ENCODE results near the gene KDM1A.

The KDM1A gene

DNA sequence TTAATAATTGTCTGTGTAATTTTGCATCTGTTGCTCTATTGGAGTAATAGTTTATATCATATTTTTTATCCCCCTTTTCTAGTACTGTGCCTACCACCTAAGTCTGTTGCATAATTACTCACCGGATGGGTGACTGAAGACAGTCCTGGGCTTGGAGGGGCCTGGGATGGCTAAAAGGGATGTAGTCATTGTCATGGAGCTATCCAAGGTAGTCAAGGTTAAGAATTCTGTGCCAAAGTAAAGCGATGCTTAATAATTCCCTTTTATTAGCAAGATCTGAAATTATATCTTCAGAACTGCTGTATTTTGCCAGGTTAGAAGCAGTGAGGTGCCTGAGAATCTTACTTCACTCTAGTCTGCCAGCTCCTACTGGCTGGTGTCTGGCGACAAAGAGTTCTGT lies 61.6 kb downstream of the KDM1A start:
- H3K4me1 ChIP-seq (ENCODE audit: low read depth, poor library complexity, severe bottlenecking), result no peaks in the 10 kb centered on the region
- H2AFZ ChIP-seq (ENCODE audit: low read depth), result no peak overlapping the region
- no peak overlapping the region for H3K4me2 ChIP-seq
- no peaks in the 10 kb centered on the region for H3K36me3 ChIP-seq (ENCODE audit: insufficient read depth)
- no peak overlapping the region for H3K27ac ChIP-seq
- TF ChIP-seq, protein P1, sequence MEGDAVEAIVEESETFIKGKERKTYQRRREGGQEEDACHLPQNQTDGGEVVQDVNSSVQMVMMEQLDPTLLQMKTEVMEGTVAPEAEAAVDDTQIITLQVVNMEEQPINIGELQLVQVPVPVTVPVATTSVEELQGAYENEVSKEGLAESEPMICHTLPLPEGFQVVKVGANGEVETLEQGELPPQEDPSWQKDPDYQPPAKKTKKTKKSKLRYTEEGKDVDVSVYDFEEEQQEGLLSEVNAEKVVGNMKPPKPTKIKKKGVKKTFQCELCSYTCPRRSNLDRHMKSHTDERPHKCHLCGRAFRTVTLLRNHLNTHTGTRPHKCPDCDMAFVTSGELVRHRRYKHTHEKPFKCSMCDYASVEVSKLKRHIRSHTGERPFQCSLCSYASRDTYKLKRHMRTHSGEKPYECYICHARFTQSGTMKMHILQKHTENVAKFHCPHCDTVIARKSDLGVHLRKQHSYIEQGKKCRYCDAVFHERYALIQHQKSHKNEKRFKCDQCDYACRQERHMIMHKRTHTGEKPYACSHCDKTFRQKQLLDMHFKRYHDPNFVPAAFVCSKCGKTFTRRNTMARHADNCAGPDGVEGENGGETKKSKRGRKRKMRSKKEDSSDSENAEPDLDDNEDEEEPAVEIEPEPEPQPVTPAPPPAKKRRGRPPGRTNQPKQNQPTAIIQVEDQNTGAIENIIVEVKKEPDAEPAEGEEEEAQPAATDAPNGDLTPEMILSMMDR (conservative IDR thresholded peaks at IDR 0.05; ENCODE audit: low read depth, low read length), result no peak
- H3K4me3 ChIP-seq (IDR thresholded peaks at IDR 0.05; ENCODE audit: insufficient read depth, low read depth, low read length), result no peak overlapping the region
- no peaks in the 10 kb centered on the region for H3K79me2 ChIP-seq (ENCODE audit: insufficient read depth, low read depth)
- H4K20me1 ChIP-seq (ENCODE audit: insufficient read depth), result no peaks in the 10 kb centered on the region
- no peak overlapping the region for H3K9ac ChIP-seq
- H3K27me3 ChIP-seq (ENCODE audit: insufficient read depth, low read depth), result no peaks in the 10 kb centered on the region

DNA sequence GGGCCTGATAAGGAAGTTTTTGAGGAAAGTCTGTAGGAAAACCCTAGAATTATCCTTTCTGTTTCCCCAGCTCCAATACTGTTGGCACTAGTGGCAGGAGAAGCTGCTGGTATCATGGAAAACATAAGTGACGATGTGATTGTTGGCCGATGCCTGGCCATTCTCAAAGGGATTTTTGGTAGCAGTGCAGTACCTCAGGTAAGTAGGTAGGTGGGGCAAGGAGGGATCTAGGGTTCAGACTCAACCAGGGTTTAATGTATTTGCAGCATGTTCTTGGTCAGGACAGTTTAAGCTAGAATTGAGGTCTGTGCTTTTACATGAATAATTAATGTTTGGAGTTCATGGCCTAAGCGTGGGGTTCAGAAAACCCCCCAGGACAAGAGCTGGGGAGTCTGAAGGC lies 62.1 kb downstream of the KDM1A start:
- H3K36me3 ChIP-seq (ENCODE audit: insufficient read depth), result no peaks in the 10 kb centered on the region

DNA sequence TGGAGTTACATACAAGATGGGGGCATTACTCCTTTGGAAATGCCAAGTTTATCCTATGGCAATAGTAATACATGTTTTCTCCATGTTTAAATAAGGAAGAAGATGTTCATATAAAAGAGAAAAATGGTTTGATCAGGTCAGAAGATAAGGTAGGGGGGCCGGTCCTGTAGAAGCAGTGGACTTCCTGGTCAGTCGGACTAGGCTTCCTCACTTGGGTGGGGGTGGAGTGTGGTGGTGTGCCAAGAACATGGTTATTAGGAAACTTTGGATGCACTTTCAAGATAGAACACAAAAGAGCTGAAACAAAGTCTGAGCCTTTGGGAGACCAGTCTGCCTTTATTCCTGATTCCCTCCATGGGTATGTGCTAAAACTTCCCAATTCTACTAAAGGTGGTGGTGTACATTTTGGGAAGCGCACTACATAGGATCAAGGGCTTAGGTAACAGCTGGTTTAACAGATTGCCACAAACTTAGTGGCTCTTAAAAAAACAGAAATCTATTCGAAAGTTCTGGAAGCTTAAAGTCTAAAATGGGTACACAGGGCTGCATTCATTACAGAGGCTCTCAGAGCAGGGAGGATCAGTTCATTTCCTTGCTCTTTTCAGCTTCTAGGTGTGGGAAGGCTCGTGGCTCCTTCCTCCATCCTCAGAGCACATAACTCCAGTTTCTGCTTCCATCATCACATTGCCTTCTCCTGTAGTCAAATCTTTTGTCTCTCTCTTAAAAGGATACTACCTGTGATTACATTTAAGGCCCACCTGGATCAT lies 64.6 kb downstream of the KDM1A start:
- Histone ChIP-seq H3K27me3 (ENCODE audit: insufficient read depth, low read depth) (no peaks in the 10 kb centered on the region), H3K36me3 (ENCODE audit: insufficient read depth) (no peaks in the 10 kb centered on the region)

More for the DNA sequence above, 62.1 kb downstream of the KDM1A start:
- TF ChIP-seq, protein P1 (conservative IDR thresholded peaks at IDR 0.05; ENCODE audit: low read depth, low read length), result peak; percentile 39; the same call in 1 of the 2 replicates
- no peak overlapping the region for H3K27ac ChIP-seq
- H3K4me2 ChIP-seq, result no peak overlapping the region
- H3K4me3 ChIP-seq (IDR thresholded peaks at IDR 0.05; ENCODE audit: insufficient read depth, low read depth, low read length), result no peak overlapping the region
- no peak overlapping the region for H3K9ac ChIP-seq
- no peaks in the 10 kb centered on the region for H3K27me3 ChIP-seq (ENCODE audit: insufficient read depth, low read depth)
- no peak overlapping the region for H2AFZ ChIP-seq (ENCODE audit: low read depth)
- H3K79me2 ChIP-seq (ENCODE audit: insufficient read depth, low read depth), result no peaks in the 10 kb centered on the region
- H3K4me1 ChIP-seq (ENCODE audit: low read depth, poor library complexity, severe bottlenecking), result no peaks in the 10 kb centered on the region
- H4K20me1 ChIP-seq (ENCODE audit: insufficient read depth), result no peaks in the 10 kb centered on the region

DNA sequence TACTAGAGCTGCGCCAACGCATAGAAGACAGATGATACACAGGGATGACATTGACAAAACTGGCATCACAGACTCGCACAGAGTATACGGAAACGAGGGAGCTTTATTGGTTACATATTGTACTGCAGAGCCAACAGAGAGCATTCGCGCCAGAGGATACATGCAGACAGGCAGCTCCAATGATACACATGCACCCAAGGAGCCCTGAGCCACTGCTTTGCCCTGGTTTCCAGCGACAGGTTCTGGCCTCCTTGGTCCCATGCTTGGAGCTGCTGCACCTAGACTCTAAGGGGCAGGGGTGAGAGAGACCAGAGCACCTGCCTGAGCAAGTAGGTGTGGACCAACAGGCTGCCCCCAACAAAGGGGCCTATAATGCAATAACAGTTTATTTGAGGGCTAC lies 65.6 kb downstream of the KDM1A start:
- H4K20me1 ChIP-seq (ENCODE audit: insufficient read depth), result no peaks in the 10 kb centered on the region
- no peaks in the 10 kb centered on the region for H3K27me3 ChIP-seq (ENCODE audit: insufficient read depth, low read depth)
- no peak overlapping the region for H2AFZ ChIP-seq (ENCODE audit: low read depth)
- H3K4me3 ChIP-seq (IDR thresholded peaks at IDR 0.05; ENCODE audit: insufficient read depth, low read depth, low read length), result no peak overlapping the region
- TF ChIP-seq, protein P1 (conservative IDR thresholded peaks at IDR 0.05; ENCODE audit: low read depth, low read length), result no peak
- H3K36me3 ChIP-seq (ENCODE audit: insufficient read depth), result no peaks in the 10 kb centered on the region
- no peak overlapping the region for H3K9ac ChIP-seq
- no peaks in the 10 kb centered on the region for H3K4me1 ChIP-seq (ENCODE audit: low read depth, poor library complexity, severe bottlenecking)
- H3K79me2 ChIP-seq (ENCODE audit: insufficient read depth, low read depth), result no peaks in the 10 kb centered on the region
- no peak overlapping the region for H3K27ac ChIP-seq
- no peak overlapping the region for H3K4me2 ChIP-seq

More for the DNA sequence above, 64.6 kb downstream of the KDM1A start:
- Histone ChIP-seq H3K4me2 (no peak overlapping the region), H3K27ac (no peak overlapping the region), H3K79me2 (ENCODE audit: insufficient read depth, low read depth) (no peaks in the 10 kb centered on the region), H4K20me1 (ENCODE audit: insufficient read depth) (no peaks in the 10 kb centered on the region), H3K9ac (no peak overlapping the region), H3K4me3 (IDR thresholded peaks at IDR 0.05; ENCODE audit: insufficient read depth, low read depth, low read length) (no peak overlapping the region), H3K4me1 (ENCODE audit: low read depth, poor library complexity, severe bottlenecking) (no peaks in the 10 kb centered on the region), H2AFZ (ENCODE audit: low read depth) (no peak overlapping the region)
- TF ChIP-seq, protein P1 (conservative IDR thresholded peaks at IDR 0.05; ENCODE audit: low read depth, low read length), result no peak

Measured in KMS-11 (cell line).